Measurements from ENCODE around the gene METAP2.
"Not testable (repeated sequence)": the region's sequence is repeated elsewhere in the genome, so short reads cannot be mapped to it uniquely, and the experiment has no call there.

Gene METAP2

GRCh38 chr12:95462551-95462950 lies 11.4 kb upstream of the METAP2 start:
- DNase-seq (ENCODE audit: low spot score): no peak

DNA sequence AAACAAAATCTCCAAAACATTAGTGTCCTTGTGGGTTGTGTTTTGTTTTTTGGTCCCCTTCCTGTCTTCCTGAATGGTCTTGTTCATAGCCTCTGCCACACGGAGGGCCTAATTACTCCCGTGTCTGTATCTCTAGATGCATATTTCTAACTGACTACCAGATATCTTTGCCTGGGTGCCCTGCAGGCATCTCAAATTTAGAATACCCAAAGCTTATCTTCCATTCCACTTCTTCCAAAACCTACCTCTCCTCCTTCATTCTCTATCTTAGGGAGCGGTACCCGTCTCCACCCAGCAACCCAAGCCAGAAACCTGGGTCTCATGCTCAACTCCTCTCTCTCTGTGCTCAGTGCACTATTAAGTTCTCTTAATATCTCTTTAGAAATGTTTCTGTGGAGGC lies 10.9 kb upstream of the METAP2 start:
- no peak for DNase-seq (ENCODE audit: low spot score)

- not testable (repeated sequence) for DNase-seq (ENCODE audit: low spot score)
These were observed 10.2 kb upstream of the METAP2 start for GRCh38 chr12:95463776-95464175.

DNA sequence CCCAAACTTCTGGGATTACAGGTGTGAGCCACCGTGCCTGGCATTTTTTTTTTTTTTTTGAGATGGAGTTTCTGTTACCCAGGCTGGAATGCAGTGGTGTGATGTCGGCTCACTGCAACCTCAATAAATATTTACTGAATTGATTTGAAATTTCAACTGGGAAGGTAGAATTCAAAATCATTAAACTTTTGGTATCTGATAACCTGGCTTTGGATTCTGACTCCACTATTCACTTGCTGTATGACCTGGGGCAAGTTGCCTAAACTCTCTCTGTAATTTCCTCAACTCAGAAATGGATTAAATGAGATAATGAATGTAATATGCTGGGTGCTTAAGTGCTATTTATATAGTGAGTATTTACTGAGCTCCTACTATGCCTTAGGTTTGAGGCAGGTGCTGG lies 8.7 kb upstream of the METAP2 start:
- no peak for DNase-seq (ENCODE audit: low spot score)

GRCh38 chr12:95470300-95470699 lies 3.7 kb upstream of the METAP2 start:
- DNase-seq (ENCODE audit: low spot score): no peak

GRCh38 chr12:95473231-95473883 lies 595 bp upstream of the METAP2 start:
- DNase-seq (ENCODE audit: low spot score): peak; percentile 37

DNA sequence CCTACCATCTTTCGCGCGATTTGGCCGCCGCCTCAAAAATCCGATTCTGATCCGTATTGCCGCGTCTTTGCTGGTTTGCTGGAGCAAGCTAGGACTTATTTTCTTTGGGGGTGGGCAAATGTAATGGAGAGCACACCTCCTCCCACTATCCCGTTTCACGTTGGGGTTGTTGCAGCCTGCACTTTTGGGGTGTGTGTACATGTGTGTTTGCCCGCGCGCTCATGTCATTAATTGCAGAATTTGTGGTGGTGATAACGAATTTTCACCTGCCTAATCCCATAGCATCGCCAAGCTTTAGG lies 657 bp downstream of the METAP2 start:
- peak; percentile 4 for DNase-seq (ENCODE audit: low spot score)

- no peak for DNase-seq (ENCODE audit: low spot score)
These were observed 6.3 kb downstream of the METAP2 start for GRCh38 chr12:95480230-95480629.

DNA sequence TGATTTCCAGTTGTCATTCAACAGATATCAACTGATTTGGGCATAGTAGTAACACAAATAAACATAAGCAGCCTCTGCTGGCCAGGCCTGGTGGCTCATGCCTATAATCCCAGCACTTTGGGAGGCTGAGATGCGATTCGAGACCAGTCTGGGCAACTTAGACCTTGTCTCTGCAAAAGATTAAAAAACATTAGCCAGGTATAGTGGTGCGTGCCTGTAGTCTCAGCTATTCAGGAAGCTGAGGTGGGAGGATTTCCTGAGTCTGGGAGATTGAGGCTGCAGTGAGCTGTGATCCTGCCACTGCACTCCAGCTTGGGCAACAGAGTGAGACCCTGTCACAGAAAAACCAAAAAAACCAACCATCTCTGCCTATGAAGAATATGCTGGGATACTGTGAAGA lies 7.1 kb downstream of the METAP2 start:
- DNase-seq (ENCODE audit: low spot score): no peak

- no peak for DNase-seq (ENCODE audit: low spot score)
These were observed 7.9 kb downstream of the METAP2 start for GRCh38 chr12:95481888-95482287.

DNA sequence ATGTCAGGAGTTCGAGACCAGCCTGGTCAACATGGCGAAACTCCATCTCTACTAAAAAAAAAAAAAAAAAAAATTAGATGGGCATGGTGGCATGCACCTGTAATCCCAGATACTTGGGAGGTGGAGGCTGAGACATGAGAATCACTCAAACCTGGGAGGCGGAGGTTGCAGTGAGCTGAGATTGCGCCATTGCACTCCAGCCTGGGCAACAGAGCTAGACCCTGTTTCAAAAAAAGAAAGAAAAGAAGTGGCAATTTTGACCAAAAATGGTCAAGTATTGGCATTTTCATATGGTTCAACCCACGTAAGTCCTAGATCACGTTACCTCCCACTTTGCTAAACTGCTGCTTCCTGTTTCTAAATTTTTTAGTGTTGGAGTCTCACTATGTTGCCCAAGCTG lies 8.6 kb downstream of the METAP2 start:
- not testable (repeated sequence) for DNase-seq (ENCODE audit: low spot score)

DNA sequence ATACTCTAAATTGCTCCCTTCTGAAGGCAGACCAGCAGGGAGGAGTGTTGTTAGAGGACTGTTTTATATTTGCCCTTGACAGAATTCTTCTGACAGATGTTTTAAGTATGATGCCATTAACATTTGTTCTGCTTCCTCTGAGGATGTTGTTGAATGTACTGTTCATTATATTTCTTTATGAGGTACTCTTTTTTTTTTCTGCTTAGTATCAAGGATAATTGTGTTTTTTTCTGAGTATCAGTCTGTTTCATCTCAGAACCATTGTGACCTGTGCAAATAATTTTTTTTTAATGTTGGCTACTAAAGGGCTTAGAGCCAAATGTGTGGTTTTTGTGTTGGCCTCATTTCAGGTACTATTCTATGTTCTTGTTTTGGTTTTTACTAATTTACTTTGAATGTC lies 10.6 kb downstream of the METAP2 start:
- DNase-seq (ENCODE audit: low spot score): no peak

DNA sequence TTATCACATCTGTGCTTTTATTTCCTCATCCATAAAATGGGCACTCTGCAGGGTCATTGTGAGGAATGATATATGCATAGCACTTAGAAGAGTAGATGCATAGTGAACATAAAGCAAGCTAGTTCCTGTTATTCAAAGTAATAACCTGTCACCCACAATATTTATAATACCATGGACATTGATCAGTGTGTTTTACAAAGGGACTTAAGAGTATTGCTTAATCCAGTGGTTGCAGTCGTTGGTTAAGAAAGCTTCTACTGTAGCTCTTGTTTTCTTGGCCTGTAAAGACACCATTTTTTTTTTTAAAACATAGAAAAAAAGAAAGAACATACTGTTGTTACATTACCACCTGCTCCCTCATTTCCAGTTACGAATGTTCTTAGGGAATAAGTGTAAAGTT lies 13.1 kb downstream of the METAP2 start:
- DNase-seq (ENCODE audit: low spot score): no peak

- DNase-seq (ENCODE audit: low spot score): no peak
These were observed 18.5 kb downstream of the METAP2 start for GRCh38 chr12:95492462-95492861.

- DNase-seq (ENCODE audit: low spot score): no peak
These were observed 20.9 kb downstream of the METAP2 start for GRCh38 chr12:95494888-95495287.

GRCh38 chr12:95495433-95495832 lies 21.5 kb downstream of the METAP2 start:
- DNase-seq (ENCODE audit: low spot score): no peak

GRCh38 chr12:95497031-95497430 lies 23.1 kb downstream of the METAP2 start:
- no peak for DNase-seq (ENCODE audit: low spot score)

DNA sequence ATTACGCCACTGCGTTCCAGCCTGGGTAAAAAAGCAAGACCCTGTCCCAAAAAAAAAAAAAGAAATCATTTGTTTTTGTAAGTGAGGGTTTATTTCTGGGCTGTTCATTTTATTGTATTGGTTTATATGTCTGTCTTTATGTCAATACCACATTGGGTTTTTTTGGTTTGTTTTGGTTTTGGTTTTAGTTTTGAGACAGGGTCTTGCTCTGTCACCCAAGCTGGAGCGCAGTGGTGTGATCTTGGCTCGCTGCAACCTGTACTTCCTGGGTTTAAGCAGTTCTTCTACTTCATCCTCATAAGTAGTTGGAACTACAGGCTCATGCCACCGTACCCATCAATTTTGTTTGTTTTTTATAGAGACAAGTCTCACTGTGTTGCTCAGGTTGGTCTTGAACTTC lies 25.0 kb downstream of the METAP2 start:
- DNase-seq (ENCODE audit: low spot score): no peak

GRCh38 chr12:95499772-95500171 lies 25.8 kb downstream of the METAP2 start:
- DNase-seq (ENCODE audit: low spot score): no peak

DNA sequence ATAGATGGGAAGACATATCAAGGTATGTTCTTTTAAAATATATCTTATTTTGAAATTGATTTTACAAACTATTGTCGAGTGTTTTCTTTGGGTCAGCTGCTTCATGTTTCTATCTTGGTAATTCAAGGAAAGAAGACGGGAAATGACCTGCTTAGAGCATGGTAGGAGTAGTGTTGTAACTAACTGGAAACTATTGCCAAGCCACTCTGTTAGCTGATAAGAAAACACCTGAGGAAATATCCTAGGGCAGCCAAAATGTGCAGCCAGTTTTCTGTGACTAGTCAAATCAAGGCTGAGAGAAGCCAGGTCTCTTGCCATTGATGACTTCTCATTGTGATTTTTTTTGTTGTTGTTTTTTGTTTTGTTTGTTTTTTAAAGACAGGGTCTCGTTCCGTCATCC lies 30.2 kb downstream of the METAP2 start:
- DNase-seq (ENCODE audit: low spot score): no peak

- no peak for DNase-seq (ENCODE audit: low spot score)
These were observed 31.1 kb downstream of the METAP2 start for GRCh38 chr12:95505039-95505438.

GRCh38 chr12:95506707-95507523 lies 33.0 kb downstream of the METAP2 start:
- DNase-seq (ENCODE audit: low spot score): no peak

DNA sequence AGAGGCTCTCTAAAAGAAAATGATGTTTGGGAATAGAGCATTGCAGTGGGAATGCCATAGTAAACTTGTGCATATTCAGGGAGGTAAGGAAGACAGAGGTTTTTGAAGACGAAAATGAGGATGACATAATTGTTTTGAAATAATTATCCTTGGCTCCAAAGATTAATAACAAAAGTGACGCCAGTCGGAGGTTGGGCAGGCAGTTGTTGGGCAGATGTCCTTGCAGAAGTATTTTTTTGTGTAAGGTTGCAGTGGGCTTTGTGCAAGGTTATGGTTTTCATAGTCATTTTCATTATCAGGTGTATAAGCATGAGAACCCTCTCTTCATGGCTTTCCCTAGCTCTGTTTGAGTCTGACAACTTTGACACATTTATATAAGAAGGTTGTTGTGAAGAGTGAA lies 35.3 kb downstream of the METAP2 start:
- DNase-seq (ENCODE audit: low spot score): no peak

GRCh38 chr12:95511977-95512376 lies 38.0 kb downstream of the METAP2 start:
- DNase-seq (ENCODE audit: low spot score): no peak

All from AG08395 (cell line).